MV-4-11 (cell line): ENCODE results near the gene PIP5K1B.

Experiments
- DNase-seq: peaks from one replicate; lab custom pipeline; 2025; lab: John Stamatoyannopoulos, UW

The PIP5K1B gene

GRCh38 chr9:68912561-68912960 is 207.5 kb downstream of the PIP5K1B start:
- DNase-seq = no peak

- DNase-seq = no peak
Observed at GRCh38 chr9:68913054-68913453, 208.0 kb downstream of the PIP5K1B start.

- no peak for DNase-seq
Observed at GRCh38 chr9:68914751-68915150, 209.7 kb downstream of the PIP5K1B start.

DNA sequence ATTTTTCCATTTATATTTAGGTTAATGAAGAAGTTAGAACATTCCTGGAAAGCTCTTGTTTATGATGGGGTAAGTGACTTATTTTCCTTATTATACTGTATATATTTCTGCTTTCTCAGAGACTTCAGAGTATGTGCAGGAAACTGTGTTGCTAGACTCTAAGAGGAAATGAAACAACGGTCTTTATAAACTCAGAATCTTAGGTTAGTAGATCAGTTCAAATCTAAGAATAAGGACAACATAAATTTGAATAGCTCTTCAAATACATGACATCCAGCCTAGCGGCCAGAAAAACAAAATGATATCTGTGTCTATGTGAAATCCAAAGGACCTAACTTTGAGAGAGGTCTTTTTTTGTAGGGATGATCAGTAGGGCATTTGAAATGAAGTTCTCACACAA is 214.6 kb downstream of the PIP5K1B start:
- peak; percentile 75 for DNase-seq

- no peak for DNase-seq
Observed at GRCh38 chr9:68920921-68921320, 215.9 kb downstream of the PIP5K1B start.

- no peak for DNase-seq
Observed at GRCh38 chr9:68923480-68923879, 218.4 kb downstream of the PIP5K1B start.

- DNase-seq = no peak
Observed at GRCh38 chr9:68925175-68925574, 220.1 kb downstream of the PIP5K1B start.

- DNase-seq = no peak
Observed at GRCh38 chr9:68927165-68927564, 222.1 kb downstream of the PIP5K1B start.

- DNase-seq = no peak
Observed at GRCh38 chr9:68931821-68932220, 226.8 kb downstream of the PIP5K1B start.

GRCh38 chr9:68932458-68932857 is 227.4 kb downstream of the PIP5K1B start:
- DNase-seq = no peak

DNA sequence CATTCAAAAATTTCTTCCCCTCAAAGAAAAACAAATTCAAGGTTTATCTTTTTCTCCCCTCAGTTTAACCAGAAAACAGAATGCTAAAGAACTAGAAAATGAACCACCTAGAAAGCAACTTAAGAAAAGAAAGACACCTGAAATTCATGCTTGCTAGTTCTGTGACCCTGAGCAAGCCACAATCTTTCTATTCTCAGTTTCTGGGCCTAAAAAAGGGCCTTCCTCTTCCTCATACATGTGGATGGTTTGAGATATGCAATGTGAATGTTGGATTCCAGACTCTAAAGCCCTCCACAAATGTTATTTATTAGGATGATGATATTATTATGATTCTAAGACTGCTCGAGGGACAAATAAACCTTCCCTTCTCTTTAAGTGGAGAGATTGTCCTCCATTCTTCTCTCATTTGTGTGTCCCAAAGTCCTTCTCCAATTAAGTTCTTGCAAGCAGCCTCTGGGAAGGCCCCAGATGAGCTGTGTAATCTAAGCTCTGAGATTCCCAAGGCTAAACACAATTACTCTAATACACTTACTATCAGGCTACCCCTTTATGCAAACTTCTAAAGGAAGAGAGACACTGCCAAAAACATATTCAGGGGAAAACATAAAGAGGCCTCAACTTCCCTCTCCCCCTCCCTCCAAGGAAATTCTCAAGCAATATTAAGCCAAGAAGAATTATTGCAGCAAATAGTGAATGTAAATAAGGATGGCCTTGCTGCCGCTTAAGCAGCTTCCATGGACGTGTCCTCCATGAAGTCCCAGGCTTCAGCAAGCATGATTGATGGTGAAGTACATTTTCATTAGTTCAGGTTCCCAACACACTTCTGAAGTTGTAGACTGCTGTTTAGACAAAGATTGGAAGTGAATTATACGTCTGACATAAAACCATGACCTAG is 228.6 kb downstream of the PIP5K1B start:
- peak; percentile 6 for DNase-seq

- DNase-seq = no peak
Observed at GRCh38 chr9:68934329-68934644, 229.2 kb downstream of the PIP5K1B start.

- no peak for DNase-seq
Observed at GRCh38 chr9:68940573-68940972, 235.5 kb downstream of the PIP5K1B start.

- no peak for DNase-seq
Observed at GRCh38 chr9:68941780-68942459, 236.9 kb downstream of the PIP5K1B start.

DNA sequence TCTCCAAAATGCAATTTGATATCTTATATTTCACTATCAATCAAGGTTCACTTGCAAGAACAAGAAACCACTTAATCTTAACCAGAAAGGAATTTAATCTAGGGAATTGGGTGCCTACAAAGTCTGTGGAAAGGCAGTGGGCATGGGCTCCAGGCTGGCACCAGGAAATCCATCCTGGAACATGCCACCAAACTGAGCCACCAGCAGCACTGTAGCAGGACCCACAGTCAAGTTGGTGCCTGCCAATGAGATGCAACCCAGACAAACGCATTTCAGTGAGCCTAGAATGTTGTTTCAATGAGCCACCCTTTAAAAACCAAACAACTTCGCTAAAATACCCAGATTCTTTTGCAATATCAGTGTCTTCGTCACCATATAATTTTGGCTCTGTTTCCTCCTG is 237.8 kb downstream of the PIP5K1B start:
- no peak for DNase-seq

DNA sequence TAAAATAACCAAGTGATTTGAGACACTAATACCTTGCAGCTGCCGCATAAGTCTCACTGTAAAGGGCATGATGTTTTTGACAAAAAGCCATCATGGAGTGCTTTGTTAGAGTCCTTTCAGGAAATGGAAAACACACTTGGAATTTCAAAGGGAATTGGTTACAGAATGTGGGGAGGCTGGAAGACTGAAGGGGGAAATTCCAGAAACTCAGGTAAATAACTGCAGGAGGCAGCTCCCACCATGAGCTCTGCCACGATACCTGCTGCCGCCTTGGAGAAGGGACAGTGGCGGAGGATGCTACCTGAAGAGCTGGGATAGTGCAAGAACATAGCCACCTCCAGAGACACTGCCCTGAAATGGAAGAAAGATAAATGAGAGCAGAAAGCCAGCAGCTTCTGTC is 242.0 kb downstream of the PIP5K1B start:
- no peak for DNase-seq

- DNase-seq = peak; percentile 3
Observed at GRCh38 chr9:68947842-68948569, 243.0 kb downstream of the PIP5K1B start.

DNA sequence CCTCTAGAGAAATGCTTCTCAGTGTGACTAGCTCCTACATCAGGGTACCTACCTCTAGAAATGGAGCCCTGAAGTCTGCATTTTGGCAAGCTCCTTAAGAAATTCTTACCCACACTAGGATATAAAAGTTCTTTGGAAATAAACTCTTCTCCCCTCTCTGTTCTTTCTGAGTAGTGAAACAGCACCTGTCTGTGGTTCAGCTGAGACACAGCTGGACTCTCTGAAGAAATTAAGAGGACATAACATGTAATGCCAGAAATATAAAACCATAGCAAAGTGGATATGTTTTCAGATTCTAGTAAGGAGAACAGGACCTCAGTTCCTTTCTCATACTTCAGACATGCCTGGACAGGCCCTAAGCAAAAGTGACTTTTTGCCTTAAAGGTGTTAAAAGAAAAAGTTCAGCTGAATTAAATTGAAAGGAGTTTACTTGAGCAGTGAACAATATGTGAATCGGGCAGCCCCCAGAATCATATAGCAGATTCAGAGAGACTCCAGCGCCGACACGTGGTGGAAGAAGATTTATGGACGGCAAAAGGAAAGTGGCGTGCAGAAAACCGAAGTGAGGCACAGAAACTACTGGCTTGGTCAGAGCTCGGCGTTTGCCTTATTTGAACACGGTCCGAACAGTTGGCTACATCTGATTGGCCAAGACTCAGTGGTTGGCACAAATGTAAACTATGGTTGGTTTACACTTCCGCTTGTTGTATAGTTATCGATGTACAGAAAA is 244.4 kb downstream of the PIP5K1B start:
- DNase-seq = peak; percentile 36

GRCh38 chr9:68950188-68950587 is 245.1 kb downstream of the PIP5K1B start:
- no peak for DNase-seq

- no peak for DNase-seq
Observed at GRCh38 chr9:68950689-68951088, 245.6 kb downstream of the PIP5K1B start.

DNA sequence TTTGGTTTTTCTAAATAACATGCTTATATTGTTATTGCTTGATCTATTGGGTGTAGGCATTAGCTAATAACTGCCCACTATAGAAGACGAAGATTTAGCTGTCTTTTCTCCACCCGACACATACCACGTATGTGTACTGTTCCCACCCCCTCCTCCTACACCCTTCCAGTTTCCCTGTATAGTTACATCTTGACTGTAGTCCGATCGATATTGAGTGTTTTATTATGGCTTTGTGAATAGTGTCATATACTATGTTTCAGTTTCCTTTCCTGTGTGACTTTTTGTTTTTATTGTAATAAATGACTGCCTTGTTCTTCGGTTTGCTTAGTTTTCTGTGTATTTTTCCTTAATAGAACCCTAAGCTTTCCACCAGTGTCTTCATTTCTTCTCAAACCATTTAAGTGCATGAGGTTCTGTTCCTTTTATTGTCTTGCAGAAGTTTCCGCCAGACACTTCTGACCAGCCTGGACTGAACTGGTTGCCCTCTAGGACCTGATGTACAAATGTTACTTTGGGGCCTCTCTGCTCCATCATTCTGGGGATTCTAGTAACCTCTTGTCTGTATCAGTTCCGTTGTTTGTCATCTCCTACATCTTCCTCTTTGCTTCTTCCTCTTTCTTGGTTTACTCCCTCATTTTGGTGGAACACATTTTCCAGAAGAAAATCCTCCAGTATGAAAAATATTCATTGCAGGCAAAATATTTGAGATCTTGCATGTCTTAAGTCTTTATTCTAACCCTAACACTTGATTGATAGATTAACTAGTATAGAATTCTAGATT is 247.0 kb downstream of the PIP5K1B start:
- peak; percentile 97 for DNase-seq
